Hindlimb muscle (tissue), 1 donor: ENCODE results near the gene AKR1C8. TPM values are rescaled to one million over a fixed set of nuclear protein-coding genes. Genes with fewer than 3 reads are reported as not detected.
"Not testable (repeated sequence)": the region's sequence is repeated elsewhere in the genome, so short reads cannot be mapped to it uniquely, and the experiment has no call there.

Source experiments
- DNase-seq: peaks from one replicate; pipeline ENCODE4 v3.0.0-alpha.2; 2013
- polyA plus RNA-seq: library from polyadenylated mRNA; unstranded; fragments of 120-200 nt; gene quantifications from one replicate; pipeline ENCODE4 v1.2.1, GENCODE V29; 2013; ENCODE audit not compliant: insufficient read length

The AKR1C8 gene
- polyA plus RNA-seq, result not detected

DNA sequence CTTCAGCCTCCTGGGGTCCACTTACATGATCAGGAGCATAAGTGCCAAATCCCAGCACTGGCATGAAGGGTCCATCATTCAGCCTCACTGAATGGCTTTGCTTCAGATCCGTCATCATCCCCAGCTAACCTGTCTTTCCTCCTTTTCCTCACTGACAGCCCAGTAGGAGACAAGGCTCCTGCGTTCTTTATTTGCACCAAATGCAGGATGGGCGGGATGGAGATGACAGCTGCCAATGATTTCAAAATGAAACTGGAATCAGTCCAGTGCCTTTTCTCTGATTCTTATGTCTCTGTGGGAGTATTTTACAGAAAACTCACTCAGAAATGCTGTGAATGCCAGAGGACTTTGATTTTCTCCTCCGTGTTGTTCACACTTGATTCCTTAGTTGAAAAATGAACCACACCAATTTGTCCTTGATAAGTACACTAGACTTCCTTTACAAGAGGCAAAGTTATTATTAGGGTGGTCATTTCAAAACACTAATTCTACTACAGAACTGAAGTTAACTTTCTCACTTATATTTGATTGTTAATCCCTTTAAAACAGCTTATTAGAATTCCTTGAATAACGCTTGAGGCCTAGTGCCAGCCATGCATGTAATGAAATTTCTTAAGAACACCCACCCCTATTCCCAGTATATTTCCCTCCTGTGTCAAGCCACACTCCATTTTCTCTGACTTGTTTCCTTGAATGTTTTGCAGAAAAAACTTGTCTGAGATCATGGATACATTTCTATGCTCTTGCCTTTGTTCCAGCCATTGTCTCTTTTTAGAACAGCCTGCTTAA is at the start of gene AKR1C8:
TSS of gene AKR1C8 (minus strand) at position 164 of the 789 bp plus-strand sequence. CDS start at position 118, 46 bp downstream.
- no peak for DNase-seq

DNA sequence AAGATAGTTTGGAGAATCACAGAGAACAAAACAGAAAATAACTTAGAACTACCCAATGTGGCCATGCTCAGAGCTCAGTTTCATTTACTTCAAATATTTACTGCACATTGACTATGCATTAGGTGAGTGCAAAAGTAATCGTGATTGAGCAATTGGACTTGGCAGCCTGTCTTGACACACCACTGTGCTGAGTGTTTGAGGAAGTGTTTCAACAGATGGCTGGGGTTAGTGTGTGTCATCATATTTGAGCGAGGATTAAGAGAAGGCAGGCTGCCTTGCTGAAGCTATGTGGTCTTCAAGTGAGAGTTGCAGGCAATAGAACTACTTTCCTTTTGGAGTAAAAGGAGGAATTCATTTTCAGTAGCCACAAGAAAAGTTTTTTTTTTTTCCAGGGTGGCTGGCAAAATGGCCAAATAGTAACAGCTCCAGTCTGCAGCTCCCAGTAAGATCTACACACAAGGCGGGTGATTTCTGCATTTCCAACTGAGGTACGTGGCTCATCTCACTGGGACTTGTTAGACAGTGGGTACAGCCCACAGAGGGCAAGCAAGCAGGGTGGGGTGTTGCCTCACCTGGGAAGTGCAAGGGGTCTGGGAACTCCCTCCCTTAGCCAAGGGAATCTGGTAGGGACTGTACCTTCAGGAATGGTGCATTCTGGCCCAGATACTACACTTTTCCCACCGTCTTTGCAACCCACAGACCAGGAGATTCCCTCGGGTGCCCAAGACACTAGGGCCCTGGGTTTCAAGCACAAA is 49.3 kb upstream of the AKR1C8 start:
- peak; percentile 27 for DNase-seq

DNA sequence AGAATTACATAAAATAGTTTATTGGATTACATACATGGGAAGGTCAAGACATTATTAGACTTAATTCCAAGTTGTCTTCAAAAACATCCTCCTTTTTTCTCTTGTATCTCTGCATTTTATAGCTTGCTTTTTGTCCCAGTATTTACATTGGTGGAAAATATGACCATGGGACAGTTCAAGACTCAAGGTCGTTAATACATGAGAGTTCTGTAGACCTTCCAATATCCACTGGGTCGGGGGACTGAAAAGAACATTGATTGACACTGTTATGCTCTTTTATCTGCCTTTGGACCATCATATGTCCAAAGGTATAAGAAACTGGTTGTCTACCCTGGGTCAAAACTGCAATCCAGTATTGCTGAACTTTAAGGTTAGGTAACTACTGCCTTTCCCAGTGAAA is 48.4 kb upstream of the AKR1C8 start:
- no peak for DNase-seq

DNA sequence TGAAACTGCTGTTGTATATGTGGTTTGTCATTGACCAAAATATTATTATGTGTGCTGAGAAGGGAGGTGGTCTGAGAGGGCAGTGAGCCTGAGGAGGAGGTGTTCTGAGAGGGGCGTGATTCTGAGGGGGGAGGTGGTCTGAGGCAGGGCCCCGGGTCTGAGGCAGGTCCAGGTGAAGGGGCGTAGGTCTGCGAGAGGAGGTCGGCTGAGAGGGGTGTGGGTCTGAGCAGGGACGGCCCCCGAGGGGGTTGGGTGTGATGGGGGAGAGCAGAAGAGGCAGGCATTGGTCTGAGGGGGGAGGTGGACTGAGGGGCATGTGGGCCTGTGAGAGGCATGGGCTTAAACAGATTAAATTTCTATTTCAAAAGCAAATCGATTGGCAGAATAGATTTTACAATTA is 44.1 kb upstream of the AKR1C8 start:
- DNase-seq, result no peak

DNA sequence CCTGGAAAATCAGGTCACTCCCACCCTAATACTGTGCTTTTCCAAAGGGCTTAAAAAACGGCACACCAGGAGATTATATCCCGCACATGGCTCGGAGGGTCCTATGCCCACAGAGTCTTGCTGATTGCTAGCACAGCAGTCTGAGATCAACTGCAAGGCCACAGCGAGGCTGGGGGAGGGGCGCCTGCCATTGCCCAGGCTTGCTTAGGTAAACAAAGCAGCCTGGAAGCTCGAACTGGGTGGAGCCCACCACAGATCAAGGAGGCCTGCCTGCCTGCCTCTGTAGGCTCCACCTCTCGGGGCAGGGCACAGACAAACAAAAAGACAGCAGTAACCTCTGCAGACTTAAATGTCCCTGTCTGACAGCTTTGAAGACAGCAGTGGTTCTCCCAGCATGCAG is 38.0 kb upstream of the AKR1C8 start:
- DNase-seq, result not testable (repeated sequence)

DNA sequence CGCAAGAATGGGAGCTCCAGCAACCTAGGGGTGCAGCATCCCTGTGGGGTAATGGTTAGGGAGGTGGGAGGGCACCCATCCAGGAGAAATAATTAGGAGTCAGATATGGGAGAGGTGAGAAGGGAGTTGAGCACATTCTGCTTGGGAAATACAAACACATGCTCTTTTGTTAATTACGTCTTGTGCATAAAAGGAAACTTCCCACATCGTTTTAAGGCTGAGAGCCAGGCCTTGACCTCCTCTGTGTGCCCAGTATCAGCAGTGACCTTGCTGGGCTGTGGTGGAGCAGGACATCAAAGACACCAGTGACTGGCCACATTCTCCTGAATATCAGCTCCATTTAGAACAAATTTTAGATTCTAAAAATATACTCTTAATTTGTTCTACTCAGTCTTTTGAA is 34.3 kb upstream of the AKR1C8 start:
- DNase-seq, result no peak

DNA sequence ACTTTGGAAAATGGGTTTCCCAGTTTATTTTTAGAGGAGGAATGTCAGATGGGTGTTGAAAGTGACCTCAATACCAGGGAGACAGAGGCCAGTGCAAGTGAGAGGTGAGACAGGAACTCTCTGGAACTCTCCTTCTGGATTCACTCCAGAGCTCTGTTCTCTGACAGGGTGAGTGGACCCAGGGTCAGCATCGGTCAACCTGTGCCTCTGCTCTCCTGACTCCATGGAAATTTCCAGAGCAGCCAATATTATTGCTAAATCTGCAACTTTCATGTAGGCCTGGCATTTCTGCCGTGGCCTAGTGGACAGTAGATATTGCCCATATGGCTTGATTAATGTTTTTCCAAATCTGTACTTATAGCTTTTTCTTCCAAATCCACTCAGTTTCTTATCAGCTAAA is 31.9 kb upstream of the AKR1C8 start:
- DNase-seq, result no peak

DNA sequence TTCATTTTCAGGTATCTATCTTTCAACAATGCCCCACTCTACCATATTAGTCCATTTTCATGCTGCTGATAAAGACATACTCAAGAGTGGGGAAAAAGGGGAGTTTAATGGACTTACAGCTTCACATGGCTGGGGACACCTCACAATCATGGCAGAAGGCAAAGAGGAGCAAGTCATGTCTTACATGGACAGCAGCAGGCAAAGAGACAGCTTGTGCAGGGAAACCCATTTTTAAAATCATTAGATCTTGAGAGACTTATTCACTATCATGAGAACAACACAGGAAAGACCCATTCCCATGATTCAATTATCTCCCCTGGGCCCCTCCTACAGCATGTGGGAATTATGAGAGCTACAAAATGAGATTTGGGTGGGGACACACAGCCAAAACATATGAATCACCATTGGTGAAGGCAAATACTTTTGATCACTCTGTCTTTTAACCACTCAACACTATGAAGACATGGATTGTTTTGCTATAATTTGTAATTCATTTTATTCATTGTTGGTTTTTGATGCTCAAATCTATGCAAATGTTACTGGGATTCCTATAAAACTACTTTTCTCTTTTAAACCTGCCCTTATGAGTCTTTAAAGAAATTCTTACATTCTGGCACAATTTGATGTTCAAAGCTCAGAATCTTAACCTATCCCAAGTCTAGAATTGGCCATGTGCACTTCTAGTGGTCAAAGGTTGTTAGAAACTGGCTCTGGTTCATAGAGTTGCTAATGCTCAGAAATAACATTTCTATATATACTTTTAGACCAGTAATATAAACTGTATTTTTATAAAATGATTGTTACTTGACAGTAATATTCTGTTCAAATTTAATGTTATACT is 27.0 kb upstream of the AKR1C8 start:
- DNase-seq, result no peak

DNA sequence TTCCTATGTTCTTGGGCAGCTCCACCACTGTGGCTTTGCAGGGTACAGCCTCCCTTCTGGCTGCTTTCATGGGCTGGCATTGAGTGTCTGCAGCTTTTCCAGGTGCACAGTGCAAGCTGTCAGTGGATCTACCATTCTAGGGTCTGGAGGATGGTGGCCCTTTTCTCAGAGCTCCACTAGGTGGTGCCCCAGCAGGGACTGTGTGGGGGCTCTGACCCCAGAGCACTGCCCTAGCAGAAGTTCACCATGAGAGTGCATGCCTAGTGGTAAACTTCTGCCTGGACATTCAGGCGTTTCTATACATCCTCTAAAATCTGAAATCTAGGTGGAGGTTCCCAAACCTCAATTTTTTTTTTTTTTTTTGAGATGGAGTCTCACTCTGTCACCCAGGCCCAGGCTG is 25.3 kb upstream of the AKR1C8 start:
- not testable (repeated sequence) for DNase-seq

DNA sequence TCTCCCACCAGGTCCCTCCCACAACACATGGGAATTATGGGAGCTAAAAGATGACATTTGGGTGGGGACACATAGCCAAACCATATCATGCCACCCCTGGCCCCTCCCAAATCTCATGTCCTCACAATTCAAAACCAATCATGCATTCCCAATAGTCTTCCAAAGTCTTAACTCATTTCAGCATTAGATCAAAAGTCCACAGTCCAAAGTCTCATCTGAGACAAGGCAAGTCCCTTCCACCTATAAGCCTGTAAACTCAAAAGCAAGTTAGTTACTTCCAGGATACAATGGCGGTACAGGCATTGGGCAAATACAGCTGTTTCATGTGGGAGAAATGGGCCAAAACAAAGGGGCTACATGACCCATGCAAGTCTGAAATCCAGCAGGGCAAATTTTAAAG is 24.8 kb upstream of the AKR1C8 start:
- DNase-seq, result not testable (repeated sequence)

DNA sequence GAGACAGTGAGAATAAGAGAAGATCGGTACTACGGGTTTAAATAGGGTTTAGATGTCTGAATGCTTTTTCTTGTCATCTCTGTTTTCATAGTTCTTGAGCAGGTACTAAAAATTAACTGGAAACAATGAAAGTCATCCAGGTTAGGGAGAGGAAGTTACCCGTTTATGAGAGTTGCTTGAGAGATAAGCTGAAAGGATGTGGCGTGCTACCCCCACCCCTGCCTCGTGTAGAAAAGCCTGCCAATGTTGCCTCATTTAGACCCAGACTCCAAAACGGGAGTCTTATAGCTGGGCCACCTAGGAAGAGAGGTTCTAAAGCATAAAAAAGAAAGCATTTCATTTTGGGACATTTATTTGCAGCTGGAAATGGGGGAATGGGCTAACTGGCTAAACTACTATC is 21.8 kb upstream of the AKR1C8 start:
- DNase-seq, result no peak

DNA sequence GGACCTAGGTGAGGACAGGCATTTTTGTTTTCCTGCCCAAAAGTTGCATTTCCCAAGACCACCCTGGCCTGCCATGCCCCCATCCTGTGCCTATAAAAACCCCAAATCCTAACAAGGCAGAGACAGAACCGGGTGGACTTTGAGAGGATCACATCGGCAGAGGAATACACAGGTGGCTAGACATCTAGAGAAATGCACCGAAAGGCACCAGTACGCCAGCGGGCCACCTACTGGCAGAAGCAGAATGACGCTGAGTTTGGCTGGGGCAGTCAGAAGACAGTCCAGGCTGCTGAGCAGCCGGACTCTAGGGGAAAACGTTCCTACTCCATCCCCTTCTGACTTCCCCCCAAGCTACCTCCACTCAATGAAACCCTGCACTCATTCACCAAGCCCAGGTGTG is 14.4 kb upstream of the AKR1C8 start:
- DNase-seq, result no peak

DNA sequence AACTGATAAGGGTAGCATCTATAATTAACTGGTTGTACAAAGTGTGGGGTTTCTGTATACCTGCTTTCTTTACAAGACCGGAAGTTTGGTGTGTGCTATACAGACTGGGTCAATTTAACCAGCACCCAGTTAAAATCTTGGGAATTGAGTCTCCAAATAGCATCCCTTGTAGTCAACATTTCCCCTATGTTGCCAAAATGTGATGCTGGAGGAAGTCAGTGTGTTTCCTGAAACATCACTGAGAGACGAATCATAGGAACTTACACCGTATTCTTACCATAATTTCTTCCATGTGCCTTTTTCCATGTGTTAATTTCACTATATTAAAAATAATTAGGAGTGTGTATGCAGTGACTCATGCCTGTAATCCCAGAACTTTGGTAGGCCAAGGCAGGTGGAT is 13.4 kb upstream of the AKR1C8 start:
- DNase-seq, result no peak

DNA sequence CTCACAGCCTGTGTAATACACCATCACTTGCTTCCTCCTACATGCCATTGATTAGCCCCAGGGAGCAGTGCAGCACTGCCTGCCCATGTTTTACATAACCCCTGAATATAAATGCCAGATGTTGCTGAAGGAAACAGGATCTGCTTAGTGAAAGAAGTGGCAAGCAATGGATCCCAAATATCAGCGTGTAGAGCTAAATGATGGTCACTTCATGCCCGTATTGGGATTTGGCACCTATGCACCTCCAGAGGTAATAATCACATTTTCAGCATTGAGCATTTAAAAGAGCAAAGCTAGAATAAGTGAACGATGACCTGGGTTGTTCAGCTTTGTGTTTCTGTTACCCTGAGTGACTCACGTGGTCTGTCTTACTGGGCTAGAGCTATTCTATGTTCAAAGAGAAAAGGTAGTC is 11.8 kb upstream of the AKR1C8 start, which contains the start of gene AKR1C4:
TSS of gene AKR1C4 (plus strand) at position 136 of the 412 bp plus-strand sequence. CDS start at position 167, 31 bp downstream.
- DNase-seq, result no peak

DNA sequence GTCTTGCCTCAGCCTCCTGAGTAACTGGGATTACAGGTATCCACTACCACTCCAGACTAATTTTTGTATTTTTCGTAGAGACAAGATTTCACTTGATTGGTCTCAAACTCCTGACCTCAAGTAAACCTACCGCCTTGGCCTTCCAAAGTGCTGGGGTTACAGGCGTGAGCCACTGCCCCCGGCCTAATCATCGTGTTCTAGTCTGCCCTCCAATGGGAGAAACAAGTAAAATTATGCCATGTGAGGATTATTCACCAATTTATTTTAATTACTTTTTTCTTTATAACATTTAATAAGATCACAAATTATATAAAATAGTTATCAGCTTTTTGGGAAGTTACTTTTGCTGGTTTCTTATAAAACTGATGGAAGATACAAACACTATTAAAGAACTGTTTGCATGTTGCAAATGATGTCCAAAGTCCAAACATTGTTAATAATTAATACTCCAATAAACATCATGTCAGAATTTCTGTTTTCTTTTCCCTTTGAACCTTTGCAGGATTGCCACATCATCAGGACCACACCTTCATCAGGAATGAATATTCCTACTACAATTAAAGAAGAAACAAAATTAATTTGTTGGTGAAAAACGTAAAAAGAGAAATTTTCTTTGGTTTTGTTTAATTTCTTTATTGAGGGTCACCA is 10.9 kb upstream of the AKR1C8 start:
- DNase-seq, result no peak

DNA sequence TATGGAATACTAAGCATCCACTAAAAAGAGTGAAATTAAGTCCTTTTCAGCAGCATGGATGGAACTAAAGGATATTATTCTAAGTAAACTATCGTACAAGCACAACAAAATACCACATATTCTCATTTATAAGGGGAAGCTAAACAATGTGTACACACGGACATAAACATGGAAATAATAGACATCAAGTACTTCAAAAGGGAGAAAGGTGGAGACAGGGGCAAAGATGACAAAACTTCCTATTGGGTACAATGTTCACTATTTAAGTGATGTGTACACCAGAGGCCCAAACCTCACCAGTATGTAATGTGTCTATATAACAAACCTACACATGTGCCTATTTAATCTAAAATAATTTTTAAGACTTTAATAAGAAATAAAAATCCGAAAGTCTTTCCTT is 9.5 kb upstream of the AKR1C8 start:
- no peak for DNase-seq

DNA sequence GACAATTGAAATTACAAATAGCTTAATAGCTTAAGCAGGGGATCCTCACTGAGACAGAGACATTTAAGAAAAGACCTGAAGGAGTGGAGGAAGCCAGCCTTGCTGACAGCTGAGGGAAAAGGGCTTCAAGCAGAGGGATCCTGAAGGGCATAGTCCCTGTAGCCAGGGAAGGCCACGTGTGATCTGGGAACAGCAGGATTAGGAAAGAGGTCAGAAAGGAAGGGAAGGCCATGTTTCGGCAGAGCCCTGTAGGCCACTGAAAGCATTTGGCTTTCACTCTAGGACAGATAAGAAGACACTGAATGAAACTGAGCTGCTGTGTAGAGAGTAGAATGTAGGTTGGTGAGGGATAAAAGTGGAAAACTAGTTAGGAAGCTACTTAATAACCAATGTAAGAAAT is 3.4 kb upstream of the AKR1C8 start:
- no peak for DNase-seq

DNA sequence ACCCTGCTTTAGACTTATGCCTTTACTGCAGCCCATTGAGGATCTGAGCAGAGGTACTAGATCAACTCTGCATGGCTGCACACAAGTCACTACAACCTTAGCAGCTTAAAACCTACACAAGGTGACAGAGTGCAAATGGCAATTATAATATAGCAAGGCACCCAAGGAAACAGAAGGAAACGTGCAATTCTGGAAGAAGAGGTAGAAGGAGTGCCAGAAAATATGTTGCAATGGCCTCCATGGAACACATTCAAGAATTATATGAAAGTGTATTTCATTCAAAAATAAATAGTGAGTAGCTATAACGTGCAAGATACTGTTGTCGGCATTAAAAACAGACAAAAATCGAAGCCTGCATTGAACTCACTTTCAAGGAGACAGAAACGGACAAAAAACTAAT is 2.9 kb upstream of the AKR1C8 start:
- no peak for DNase-seq

DNA sequence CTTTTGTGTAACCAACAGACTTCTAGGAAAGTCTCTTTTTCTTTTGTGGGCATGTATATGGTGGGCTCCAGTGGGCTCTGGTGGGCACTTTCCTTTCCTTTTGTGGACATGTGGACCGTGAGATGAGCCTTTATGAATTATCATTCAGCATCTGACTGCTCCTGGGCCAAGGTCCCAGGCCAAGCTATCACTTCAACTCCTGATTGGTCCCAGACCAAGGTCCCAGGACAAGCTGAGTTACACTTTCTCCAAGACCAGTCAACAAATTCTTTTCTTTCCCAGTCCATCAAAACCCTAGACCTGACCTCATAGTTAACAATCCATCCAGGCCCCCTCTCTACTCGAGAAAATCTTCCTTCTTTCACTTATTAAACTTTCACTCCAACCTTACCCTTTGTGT is 1.0 kb downstream of the AKR1C8 start:
- DNase-seq, result no peak

DNA sequence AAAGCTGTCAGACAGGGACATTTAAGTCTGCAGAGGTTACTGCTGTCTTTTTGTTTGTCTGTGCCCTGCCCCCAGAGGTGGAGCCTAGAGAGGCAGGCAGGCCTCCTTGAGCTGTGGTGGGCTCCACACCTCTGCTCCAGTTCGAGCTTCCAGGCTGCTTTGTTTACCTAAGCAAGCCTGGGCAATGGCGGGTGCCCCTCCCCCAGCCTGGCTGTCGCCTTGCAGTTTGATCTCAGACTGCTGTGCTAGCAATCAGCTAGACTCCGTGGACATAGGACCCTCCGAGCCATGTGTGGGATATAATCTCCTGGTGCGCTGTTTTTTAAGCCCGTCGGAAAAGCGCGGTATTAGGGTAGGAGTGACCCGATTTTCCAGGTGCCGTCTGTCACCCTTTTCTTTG is 4.4 kb downstream of the AKR1C8 start:
- not testable (repeated sequence) for DNase-seq

DNA sequence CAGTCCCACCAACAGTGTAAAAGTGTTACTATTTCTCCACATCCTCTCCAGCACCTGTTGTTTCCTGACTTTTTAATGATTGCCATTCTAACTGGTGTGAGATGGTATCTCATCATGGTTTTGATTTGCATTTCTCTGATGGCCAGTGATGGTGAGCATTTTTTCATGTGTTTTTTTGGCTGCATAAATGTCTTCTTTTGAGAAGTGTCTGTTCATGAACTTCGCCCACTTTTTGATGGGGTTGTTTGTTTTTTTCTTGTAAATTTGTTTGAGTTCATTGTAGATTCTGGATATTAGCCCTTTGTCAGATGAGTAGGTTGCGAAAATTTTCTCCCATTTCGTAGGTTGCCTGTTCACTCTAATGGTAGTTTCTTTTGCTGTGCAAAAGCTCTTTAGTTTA is 9.4 kb downstream of the AKR1C8 start:
- DNase-seq, result not testable (repeated sequence)

DNA sequence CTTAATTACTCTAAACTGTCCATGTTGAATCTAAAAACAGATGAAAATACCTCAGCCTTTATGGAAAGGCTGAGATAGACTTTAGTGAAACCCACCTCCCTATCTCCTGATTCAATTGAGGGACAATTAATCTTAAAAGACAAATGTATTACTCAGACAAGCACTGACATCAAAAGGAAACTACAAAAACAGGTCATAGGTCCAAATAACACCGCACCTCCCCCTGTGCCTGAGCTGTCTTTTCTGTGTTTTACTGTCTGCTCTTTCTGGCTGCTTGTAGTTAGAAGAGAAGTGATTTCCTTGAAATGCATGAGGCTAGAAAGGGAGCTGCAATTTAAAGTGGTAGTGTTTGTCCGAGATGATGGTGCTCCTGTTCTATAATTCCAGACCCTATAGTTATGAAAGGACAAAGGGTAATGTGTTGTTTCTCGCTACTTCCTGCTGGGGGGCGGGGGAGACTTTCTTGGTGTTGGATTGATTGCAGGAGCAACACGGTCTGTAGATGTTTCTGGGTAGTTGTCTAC is 16.0 kb downstream of the AKR1C8 start:
- DNase-seq, result no peak
